Measurements from ENCODE around the gene KIF14. TPM values are rescaled to one million over a fixed set of nuclear protein-coding genes. Genes with fewer than 3 reads are reported as not detected.
A peak's percentile ranks its signal among the peaks of the same experiment; 100 is the strongest.
"Not testable (repeated sequence)": the region's sequence is repeated elsewhere in the genome, so short reads cannot be mapped to it uniquely, and the experiment has no call there.

KIF14 gene
- total and polyA plus RNA-seq, 8 donors, result 0.71 to 13.7 (median 6.1) TPM

DNA sequence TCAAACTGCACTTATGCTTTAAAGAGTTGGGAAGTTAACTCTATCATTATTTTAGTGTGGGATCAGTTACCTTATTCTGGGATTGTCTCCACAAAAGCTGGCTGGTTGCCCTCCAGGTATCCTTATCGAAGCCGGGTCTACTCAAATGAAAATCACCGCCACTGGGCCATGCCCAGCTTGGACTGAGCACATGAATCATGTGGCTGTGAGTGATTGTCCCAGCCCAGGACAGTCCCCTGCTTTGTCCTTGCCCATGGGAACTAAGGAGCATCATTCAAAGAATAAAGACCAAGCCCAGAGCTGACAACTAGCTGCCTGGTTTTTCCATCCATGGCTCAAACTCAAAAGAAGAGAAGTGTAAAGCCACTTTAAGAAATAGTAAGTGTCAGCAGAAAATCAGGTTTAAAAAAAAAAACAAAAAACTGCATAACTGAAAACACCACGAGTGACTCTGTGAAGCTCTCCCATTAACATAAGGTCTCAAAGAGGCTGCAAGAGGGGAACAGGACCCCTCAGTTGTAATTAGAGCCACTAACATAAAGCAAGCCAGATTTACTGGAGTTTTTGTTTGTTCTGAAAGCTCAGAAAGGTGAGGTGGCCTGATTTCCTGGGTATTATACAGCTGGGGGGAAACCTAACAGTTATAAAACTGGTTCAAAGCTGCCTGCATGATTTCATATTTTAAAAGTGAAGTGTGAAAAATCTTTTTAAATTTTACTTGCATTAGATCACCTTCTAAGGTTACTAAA is 91.5 kb downstream of the KIF14 start:
- intact Hi-C loops (cut with DNase I), result no loop called here
- DNase-seq (no peak), ATAC-seq (no peak)
- Histone ChIP-seq H3K36me3 (no peaks in the 10 kb centered on the region), H3K27me3 (no peaks in the 10 kb centered on the region), H3K4me1 (no peaks in the 10 kb centered on the region), H3K27ac (no peak overlapping the region), H3K9me3 (no peaks in the 10 kb centered on the region), H3K4me3 (no peak overlapping the region)
- TF ChIP-seq, protein P1, sequence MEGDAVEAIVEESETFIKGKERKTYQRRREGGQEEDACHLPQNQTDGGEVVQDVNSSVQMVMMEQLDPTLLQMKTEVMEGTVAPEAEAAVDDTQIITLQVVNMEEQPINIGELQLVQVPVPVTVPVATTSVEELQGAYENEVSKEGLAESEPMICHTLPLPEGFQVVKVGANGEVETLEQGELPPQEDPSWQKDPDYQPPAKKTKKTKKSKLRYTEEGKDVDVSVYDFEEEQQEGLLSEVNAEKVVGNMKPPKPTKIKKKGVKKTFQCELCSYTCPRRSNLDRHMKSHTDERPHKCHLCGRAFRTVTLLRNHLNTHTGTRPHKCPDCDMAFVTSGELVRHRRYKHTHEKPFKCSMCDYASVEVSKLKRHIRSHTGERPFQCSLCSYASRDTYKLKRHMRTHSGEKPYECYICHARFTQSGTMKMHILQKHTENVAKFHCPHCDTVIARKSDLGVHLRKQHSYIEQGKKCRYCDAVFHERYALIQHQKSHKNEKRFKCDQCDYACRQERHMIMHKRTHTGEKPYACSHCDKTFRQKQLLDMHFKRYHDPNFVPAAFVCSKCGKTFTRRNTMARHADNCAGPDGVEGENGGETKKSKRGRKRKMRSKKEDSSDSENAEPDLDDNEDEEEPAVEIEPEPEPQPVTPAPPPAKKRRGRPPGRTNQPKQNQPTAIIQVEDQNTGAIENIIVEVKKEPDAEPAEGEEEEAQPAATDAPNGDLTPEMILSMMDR (IDR thresholded peaks at IDR 0.05), result no peak

DNA sequence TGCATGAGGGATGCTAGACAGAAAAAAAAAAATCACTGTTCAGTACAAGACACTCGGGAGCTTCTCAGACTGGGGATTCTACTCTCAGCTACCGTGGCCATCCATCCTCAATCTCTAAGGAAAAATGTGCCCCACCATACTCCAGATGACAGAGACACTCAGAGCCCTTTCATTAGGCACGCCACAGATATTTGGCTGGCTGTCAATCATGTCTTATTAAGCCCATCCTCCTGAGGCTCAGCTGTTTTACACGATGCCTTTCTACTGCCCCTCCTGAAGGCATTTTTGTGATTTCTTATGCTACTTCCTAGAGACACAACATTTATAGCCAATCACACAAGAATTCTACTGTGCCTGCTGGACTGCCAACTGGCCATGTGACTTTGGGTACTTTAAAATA is 92.9 kb downstream of the KIF14 start:
- intact Hi-C loops (cut with DNase I), result no loop called here
- Histone ChIP-seq H3K9me3 (no peaks in the 10 kb centered on the region), H3K36me3 (no peaks in the 10 kb centered on the region), H3K4me1 (no peaks in the 10 kb centered on the region), H3K27ac (no peak overlapping the region), H3K27me3 (no peaks in the 10 kb centered on the region), H3K4me3 (no peak overlapping the region)
- no peak for DNase-seq
- ATAC-seq, result no peak
- TF ChIP-seq, protein P1 (IDR thresholded peaks at IDR 0.05), result no peak

DNA sequence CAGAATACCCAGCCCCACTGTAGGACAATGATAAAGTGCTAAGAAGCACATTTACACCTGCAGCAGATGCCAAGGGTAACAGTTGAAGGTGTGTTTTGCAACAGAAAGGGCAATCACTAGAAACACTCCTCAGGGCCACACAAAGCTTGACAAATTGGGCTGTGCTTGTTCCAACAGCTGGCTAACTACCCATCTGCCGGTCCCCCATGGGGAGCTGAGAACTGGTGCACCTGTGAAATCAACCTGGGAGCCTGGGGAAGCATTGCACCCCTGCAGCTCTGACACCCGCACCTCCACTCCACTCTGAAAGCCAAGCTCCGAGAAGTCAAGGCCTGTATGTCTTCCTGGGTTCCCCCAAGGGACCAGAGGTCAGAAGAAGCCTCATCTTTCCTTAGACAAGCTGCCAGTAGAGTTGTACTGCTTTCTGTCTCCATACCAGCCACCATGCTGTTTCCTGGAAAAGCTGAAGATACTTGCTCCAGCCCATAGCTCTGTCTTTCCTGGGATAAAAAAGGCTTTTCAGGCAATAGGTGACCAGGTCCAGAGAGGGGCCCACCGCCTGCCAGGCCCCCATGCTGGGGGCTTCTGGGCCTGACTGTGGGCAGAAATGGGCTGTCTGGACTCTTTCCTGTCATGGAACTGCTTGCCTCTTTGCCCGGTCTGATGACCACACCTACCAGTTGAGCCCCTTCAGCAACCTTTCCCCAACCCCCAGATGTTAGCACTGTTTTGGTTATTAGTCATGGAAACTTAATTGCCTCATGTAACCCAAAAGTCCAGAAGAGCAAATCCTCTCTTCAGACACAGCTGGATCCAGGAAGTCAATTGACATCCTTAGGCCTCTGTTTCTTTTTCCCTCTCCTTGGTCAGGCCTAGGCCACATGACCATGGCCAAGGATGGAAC is 93.6 kb downstream of the KIF14 start:
- TF ChIP-seq, protein P1 (IDR thresholded peaks at IDR 0.05), result no peak
- Histone ChIP-seq H3K27ac (no peak overlapping the region), H3K4me1 (no peaks in the 10 kb centered on the region), H3K27me3 (no peaks in the 10 kb centered on the region), H3K4me3 (no peak overlapping the region), H3K9me3 (no peaks in the 10 kb centered on the region), H3K36me3 (no peaks in the 10 kb centered on the region)
- DNase-seq (no peak), ATAC-seq (no peak)
- intact Hi-C loops (cut with DNase I), result no loop called here

DNA sequence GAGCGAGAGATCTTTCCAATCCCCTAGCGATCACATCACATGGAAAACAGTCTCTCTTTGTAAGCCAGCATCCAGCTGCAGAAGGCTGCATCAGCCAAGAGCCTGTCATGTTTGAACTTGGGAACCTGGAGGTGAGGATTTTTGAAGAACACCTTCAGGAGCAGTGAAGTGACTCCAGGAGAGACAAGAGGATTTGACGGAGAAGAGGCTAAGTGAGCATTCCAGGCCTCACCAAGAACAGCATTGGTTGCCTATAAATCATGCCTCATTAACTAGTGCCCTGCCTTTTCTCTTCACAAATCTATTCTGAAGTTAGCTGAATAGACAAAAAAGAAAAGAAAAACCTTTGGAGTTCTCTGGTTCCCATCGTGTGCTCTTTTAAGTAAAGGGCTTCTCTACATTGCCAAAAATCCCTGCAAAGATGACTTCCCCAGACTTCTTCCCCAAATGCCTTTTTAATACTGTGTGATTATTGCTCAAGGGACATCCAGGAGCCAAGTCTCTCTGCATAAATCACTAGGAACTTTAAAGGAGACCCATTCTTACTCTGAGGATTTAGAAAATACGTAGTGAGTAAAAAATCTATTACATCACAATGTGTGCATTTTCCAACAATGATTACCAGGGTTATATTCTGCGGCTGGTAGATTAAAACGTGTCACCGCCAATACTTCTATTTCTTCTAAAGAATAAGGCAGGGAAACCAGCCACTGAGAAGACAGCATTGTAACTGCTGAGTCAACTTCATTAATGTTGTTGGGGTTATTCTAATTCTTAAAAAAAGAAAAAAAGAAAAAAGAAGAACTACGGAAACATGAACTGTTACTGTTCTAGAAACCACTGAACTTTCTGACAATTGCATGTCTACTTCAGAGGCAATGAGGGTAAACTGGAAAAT is 95.2 kb downstream of the KIF14 start:
- H3K4me1 ChIP-seq, result no peaks in the 10 kb centered on the region
- ATAC-seq (peak; percentile 60), DNase-seq (peak in 2 of 4 donors; percentile 85 to 90)
- TF ChIP-seq, protein P1 (IDR thresholded peaks at IDR 0.05), result no peak
- H3K27me3 ChIP-seq, result no peaks in the 10 kb centered on the region
- H3K36me3 ChIP-seq, result no peaks in the 10 kb centered on the region
- intact Hi-C loops (cut with DNase I), result no loop called here
- no peaks in the 10 kb centered on the region for H3K9me3 ChIP-seq
- H3K27ac ChIP-seq, result peak overlapping the region in 1 of 2 donors; percentile 24
- H3K4me3 ChIP-seq, result no peak overlapping the region

DNA sequence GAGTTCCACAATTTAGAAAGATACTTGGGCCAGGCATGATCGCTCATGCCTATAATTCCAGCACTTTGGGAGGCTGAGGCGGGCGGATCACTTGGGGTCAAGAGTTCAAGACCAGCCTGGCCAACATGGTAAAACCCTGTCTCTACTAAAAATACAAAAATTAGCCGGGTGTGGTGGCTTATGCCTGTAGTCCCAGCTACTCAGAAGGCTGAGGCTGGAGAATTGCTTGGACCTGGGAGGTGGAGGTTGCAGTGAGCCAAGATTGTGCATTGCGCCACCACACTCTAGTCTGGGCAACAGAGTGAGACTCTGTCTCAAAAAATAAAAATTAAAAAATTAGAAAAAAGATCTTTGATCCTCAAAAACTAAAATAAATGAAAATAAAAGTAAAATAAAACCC is 96.0 kb downstream of the KIF14 start:
- H3K9me3 ChIP-seq; intact Hi-C loops (cut with DNase I); H3K27ac ChIP-seq; H3K4me1 ChIP-seq; H3K4me3 ChIP-seq; DNase-seq; H3K27me3 ChIP-seq; H3K36me3 ChIP-seq; ATAC-seq: not testable (repeated sequence)

Measured in left lung (tissue), 10 donors.